Hepatocyte (in vitro differentiated cells): ENCODE data around the gene IGIP. TPM values are rescaled to one million over a fixed set of nuclear protein-coding genes. Genes with fewer than 3 reads are reported as not detected.

ENCODE experiments used
- DNase-seq: peaks from one replicate; pipeline ENCODE4 v3.0.0-alpha.2; 2016; ENCODE audit warnings: low spot score
- H2AFZ ChIP-seq: fragments of 200-600 bp; sonication (generic); 2 replicates; pipeline ENCODE4 v1.6.0; 2016; ENCODE audit warnings: antibody characterized with exemption, mild to moderate bottlenecking
- H3K27ac ChIP-seq: fragments of 200-600 bp; sonication (generic); 2 replicates; pipeline ENCODE4 v1.5.1; 2016; ENCODE audit warnings: mild to moderate bottlenecking
- H3K27me3 ChIP-seq: fragments of 200-600 bp; sonication (generic); 2 replicates; pipeline ENCODE4 v1.6.1; 2016
- H3K36me3 ChIP-seq: fragments of 200-600 bp; sonication (generic); replicated peaks from 2 replicates; pipeline ENCODE4 v1.5.1; 2016; ENCODE audit warnings: low read depth; ENCODE audit not compliant: insufficient read depth
- H3K4me1 ChIP-seq: fragments of 200-600 bp; sonication (generic); 2 replicates; pipeline ENCODE4 v1.5.1; 2016; ENCODE audit warnings: mild to moderate bottlenecking, moderate library complexity; ENCODE audit not compliant: insufficient read depth
- H3K4me2 ChIP-seq: fragments of 200-600 bp; sonication (generic); 2 replicates; pipeline ENCODE4 v1.6.0; 2016
- H3K4me3 ChIP-seq: fragments of 200-600 bp; sonication (generic); 2 replicates; pipeline ENCODE4 v1.5.1; 2016; ENCODE audit warnings: mild to moderate bottlenecking
- H3K79me2 ChIP-seq: fragments of 200-600 bp; sonication (generic); 2 replicates; pipeline ENCODE4 v1.6.0; 2017; ENCODE audit warnings: mild to moderate bottlenecking
- H3K9me2 ChIP-seq: fragments of 200-600 bp; sonication (generic); replicated peaks from 2 replicates; pipeline ENCODE4 v1.6.0; 2017; ENCODE audit warnings: mild to moderate bottlenecking; ENCODE audit not compliant: insufficient read depth
- H3K9me3 ChIP-seq: fragments of 200-600 bp; sonication (generic); 2 replicates; pipeline ENCODE4 v1.5.1; 2016; ENCODE audit warnings: low read depth, mild to moderate bottlenecking
- H4K20me1 ChIP-seq: fragments of 200-600 bp; sonication (generic); 2 replicates; pipeline ENCODE4 v1.6.0; 2016; ENCODE audit warnings: mild to moderate bottlenecking; ENCODE audit not compliant: insufficient read depth, poor library complexity, severe bottlenecking
- CTCF ChIP-seq: fragments of 200-600 bp; sonication (generic); IDR thresholded peaks from 2 replicates; pipeline ENCODE4 v1.5.1; 2016; ENCODE audit warnings: antibody characterized with exemption, mild to moderate bottlenecking; ENCODE audit not compliant: poor library complexity
- EZH2 ChIP-seq: fragments of 200-600 bp; sonication (generic); IDR thresholded peaks from 2 replicates; pipeline ENCODE4 v1.6.1; 2016; ENCODE audit warnings: antibody characterized with exemption, mild to moderate bottlenecking, borderline replicate concordance
- EZH2phosphoT487 ChIP-seq: fragments of 200-600 bp; sonication (generic); IDR thresholded peaks from one replicate; pipeline ENCODE4 v1.6.1; 2018; ENCODE audit warnings: antibody characterized with exemption, mild to moderate bottlenecking, low read depth, moderate library complexity; ENCODE audit not compliant: unreplicated experiment, severe bottlenecking
- WGBS: methylation state at CpG from one replicate; pipeline ENCODE4 v1.1.6; 2016; ENCODE audit warnings: low lambda C conversion rate; ENCODE audit errors: missing lambda C conversion rate; 5-methylcytosine and 5-hydroxymethylcytosine counted together
- polyA plus RNA-seq: library from polyadenylated mRNA; unstranded; fragments of >200 nt; fragmentation: Nextera tagmentation; extraction: Ambion mirVana; gene quantifications from 2 replicates; pipeline ENCODE4 v1.2.1, GENCODE V29; 2016
- total RNA-seq: library from RNA; depleted of rRNA; stranded (reverse); fragments of >200 nt; gene quantifications from 2 replicates; pipeline ENCODE4 v1.2.3, GENCODE V29; 2014

IGIP gene
- total and polyA plus RNA-seq, 2 experiments from 2014 or later: 0.50 to 7.2 TPM

- Histone ChIP-seq H3K4me3 (no peak overlapping the region), H3K79me2 (peaks cover 73% of the 10 kb centered on the region), H3K9me3 (no peaks in the 10 kb centered on the region), H4K20me1 (peaks cover 63% of the 10 kb centered on the region), H3K36me3 (no peaks in the 10 kb centered on the region), H3K27me3 (peaks cover 43% of the 10 kb centered on the region), H2AFZ (no peak overlapping the region), H3K4me2 (no peak overlapping the region), H3K27ac (no peak overlapping the region), H3K4me1 (peaks cover 40% of the 10 kb centered on the region), H3K9me2 (no peaks in the 10 kb centered on the region)
- DNase-seq: no peak
- TF ChIP-seq EZH2phosphoT487: no peak
- 51% methylated on average over 8 of the region's 8 CpGs for whole genome bisulfite sequencing
Measured at GRCh38 chr5:140111859-140112551, 13.7 kb upstream of the IGIP start.

- Histone ChIP-seq H3K79me2 (peaks cover 81% of the 10 kb centered on the region), H3K9me2 (no peaks in the 10 kb centered on the region), H3K27me3 (peaks cover 43% of the 10 kb centered on the region), H2AFZ (no peak overlapping the region), H3K27ac (no peak overlapping the region), H3K4me2 (peak overlapping the region; percentile 98), H3K4me1 (peaks cover 41% of the 10 kb centered on the region), H3K36me3 (no peaks in the 10 kb centered on the region), H3K4me3 (peak overlapping the region; percentile 81), H3K9me3 (no peaks in the 10 kb centered on the region), H4K20me1 (peaks cover 66% of the 10 kb centered on the region)
- TF ChIP-seq EZH2: no peak
- no peak for TF ChIP-seq CTCF
- TF ChIP-seq EZH2phosphoT487: no peak
- DNase-seq: no peak
- WGBS: 28% methylated on average over 6 of the region's 13 CpGs
Measured at GRCh38 chr5:140112685-140113179, 13.0 kb upstream of the IGIP start.

DNA sequence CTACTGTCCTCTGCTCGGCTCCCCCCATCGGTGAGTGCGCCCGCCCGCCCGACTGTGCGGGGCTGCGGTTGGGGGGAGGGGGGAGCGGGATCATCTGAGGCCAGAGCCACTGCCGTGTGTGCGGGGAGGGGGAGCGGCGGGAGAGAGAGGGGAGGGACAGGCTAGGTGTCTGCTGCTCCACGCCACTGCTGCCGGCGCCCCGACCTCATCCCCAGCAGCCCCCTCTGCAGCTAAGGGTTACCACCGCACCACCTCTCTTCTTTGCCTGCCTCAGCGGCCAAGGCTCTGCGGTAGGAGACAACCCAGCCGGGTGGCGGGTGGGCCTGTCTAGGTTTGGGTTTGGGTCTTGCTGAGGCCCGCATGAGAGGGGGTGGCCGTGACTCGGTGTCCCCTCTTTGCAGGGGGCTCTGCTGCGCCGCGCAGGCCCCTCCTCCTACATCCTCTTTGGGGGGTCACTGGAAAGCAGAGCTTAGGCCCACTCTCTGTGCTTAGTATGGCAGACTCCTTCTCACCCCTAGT, 12.5 kb upstream of the IGIP start:
- DNase-seq: peak; percentile 21
- Histone ChIP-seq H3K36me3 (no peaks in the 10 kb centered on the region), H3K79me2 (peaks cover 85% of the 10 kb centered on the region), H3K4me2 (peak overlapping the region; percentile 98), H3K4me3 (peak overlapping the region; percentile 81), H3K4me1 (peaks cover 41% of the 10 kb centered on the region), H4K20me1 (peaks cover 67% of the 10 kb centered on the region), H3K9me2 (no peaks in the 10 kb centered on the region), H3K27me3 (peaks cover 43% of the 10 kb centered on the region), H3K27ac (peak overlapping the region; percentile 97), H2AFZ (peak overlapping the region; percentile 66), H3K9me3 (no peaks in the 10 kb centered on the region)
- 3% methylated on average over 9 of the region's 28 CpGs for WGBS
- TF ChIP-seq EZH2phosphoT487: no peak
- no peak for TF ChIP-seq EZH2
- no peak for TF ChIP-seq CTCF

- TF ChIP-seq EZH2phosphoT487 (no peak), CTCF (peak; percentile 22), EZH2 (no peak)
- H3K4me3 ChIP-seq: peak within 1 kb of the TSS; percentile 81
- peak within 1 kb of the TSS; percentile 97 for H3K27ac ChIP-seq
- H3K36me3 ChIP-seq: no peaks in the 10 kb centered on the region
- no peaks in the 10 kb centered on the region for H3K9me2 ChIP-seq
- peak within 1 kb of the TSS; percentile 98 for H3K4me2 ChIP-seq
- peak; percentile 97 for DNase-seq
- peaks cover 85% of the 10 kb centered on the region for H3K79me2 ChIP-seq
- WGBS: 1% methylated on average over 15 of the region's 60 CpGs
- H4K20me1 ChIP-seq: peaks cover 65% of the 10 kb centered on the region
- H3K4me1 ChIP-seq: peaks cover 37% of the 10 kb centered on the region
- H2AFZ ChIP-seq: peak within 1 kb of the TSS; percentile 77
- no peaks in the 10 kb centered on the region for H3K9me3 ChIP-seq
- H3K27me3 ChIP-seq: peaks cover 37% of the 10 kb centered on the region
Measured at GRCh38 chr5:140113699-140114263, 12.0 kb upstream of the IGIP start, which contains the start of gene PURA. PURA (plus strand) TSS chr5:140114109; CDS start chr5:140114182, 73 bp downstream.
